COLO829 (cell line): ENCODE results near the gene ASB6.

Experiments
- DNase-seq: peaks from one replicate; pipeline ENCODE4 v3.0.0; 2012; ENCODE audit warnings: low spot score

The ASB6 gene

GRCh38 chr9:129641750-129642585, at the start of gene ASB6:
ASB6 (minus strand) TSS chr9:129642151; CDS start chr9:129641999, 152 bp downstream.
- peak; percentile 100 for DNase-seq

- no peak for DNase-seq
These were observed 46.5 kb upstream of the ASB6 start for GRCh38 chr9:129688285-129689043.

GRCh38 chr9:129687391-129687790, 45.4 kb upstream of the ASB6 start:
- no peak for DNase-seq

GRCh38 chr9:129686736-129687135, 44.8 kb upstream of the ASB6 start:
- DNase-seq, result no peak

- DNase-seq, result no peak
These were observed 43.9 kb upstream of the ASB6 start for GRCh38 chr9:129685933-129686259.

- no peak for DNase-seq
These were observed 43.4 kb upstream of the ASB6 start for GRCh38 chr9:129685220-129685932.

- no peak for DNase-seq
These were observed 40.4 kb upstream of the ASB6 start for GRCh38 chr9:129682381-129682780.

- DNase-seq, result no peak
These were observed 40.0 kb upstream of the ASB6 start for GRCh38 chr9:129681924-129682323.

- no peak for DNase-seq
These were observed 37.6 kb upstream of the ASB6 start for GRCh38 chr9:129679537-129679936.

GRCh38 chr9:129678844-129679243, 36.9 kb upstream of the ASB6 start:
- DNase-seq, result no peak

- DNase-seq, result no peak
These were observed 35.5 kb upstream of the ASB6 start for GRCh38 chr9:129677456-129677855.

GRCh38 chr9:129676975-129677374, 35.0 kb upstream of the ASB6 start:
- no peak for DNase-seq

- DNase-seq, result no peak
These were observed 34.3 kb upstream of the ASB6 start for GRCh38 chr9:129676287-129676686.

GRCh38 chr9:129675620-129676019, 33.7 kb upstream of the ASB6 start:
- no peak for DNase-seq

GRCh38 chr9:129674229-129674628, 32.3 kb upstream of the ASB6 start:
- no peak for DNase-seq

GRCh38 chr9:129673602-129674001, 31.7 kb upstream of the ASB6 start:
- DNase-seq, result no peak

GRCh38 chr9:129672702-129673101, 30.8 kb upstream of the ASB6 start:
- DNase-seq, result no peak

GRCh38 chr9:129671519-129671918, 29.6 kb upstream of the ASB6 start:
- DNase-seq, result no peak

- DNase-seq, result no peak
These were observed 29.1 kb upstream of the ASB6 start for GRCh38 chr9:129671065-129671464.

- DNase-seq, result no peak
These were observed 28.0 kb upstream of the ASB6 start for GRCh38 chr9:129669946-129670345.

- no peak for DNase-seq
These were observed 27.3 kb upstream of the ASB6 start for GRCh38 chr9:129669141-129669718.

- DNase-seq, result no peak
These were observed 25.9 kb upstream of the ASB6 start for GRCh38 chr9:129667850-129668249.
